K562 (cell line): ENCODE data around the gene PLXNA2. TPM values are rescaled to one million over a fixed set of nuclear protein-coding genes. Genes with fewer than 3 reads are reported as not detected.

Experiments
- ATAC-seq: fragments of 200-7000 bp; cut with Tn5 transposase; 3 replicates; pipeline ENCODE4 v1.9.1; 2020; ENCODE audit warnings: moderate library complexity
- BruUV-seq: library from RNA; stranded (reverse); fragments of 400-500 nt; replicated peaks from 2 replicates; lab custom pipeline; 2021; lab: Mats Ljungman, UMichigan
- CTCF ChIA-PET: fragments of 300-600 bp; formaldehyde crosslinking; extraction: SDS; loops from one replicate; lab custom pipeline; 2021; ENCODE audit warnings: low intra/inter-chr PET ratio; lab: Yijun Ruan, JAX
- POLR2A ChIA-PET: fragments of 300-600, 350-650 bp; sonication (Branson Sonifier 250); formaldehyde crosslinking; extraction: SDS; loops from one replicate; lab custom pipeline; 2021; ENCODE audit warnings: antibody characterized with exemption, inconsistent platforms; lab: Yijun Ruan, JAX
- DNase-seq, 4 experiments: peaks; one replicate each; pipeline versions ENCODE4 v3.0.0 to v3.0.0-alpha.2; 2011 to 2018; ENCODE audit warnings: low spot score in 3 of 4, mixed read lengths in 3 of 4; ENCODE audit errors: extremely low read depth in 1 of 4
- FAIRE-seq: peaks from 2 replicates; lab custom pipeline; 2011; peaks lifted over from hg19 to GRCh38; lab: Jason Lieb, UNC
- H2AFZ ChIP-seq: 2 replicates; pipeline ENCODE4 v1.6.0; 2011; ENCODE audit warnings: low read depth, low read length, control low read depth, inconsistent platforms
- H3K27ac ChIP-seq: fragments of 200-600 bp; 3 replicates; pipeline ENCODE4 v1.8.0; 2011; ENCODE audit warnings: low read depth, mild to moderate bottlenecking, control low read depth, inconsistent platforms, low read length, moderate library complexity, mixed read lengths; ENCODE audit errors: extremely low read depth
- H3K27me3 ChIP-seq, 2 experiments: fragments of 300-600 bp in 1 of 2; 2 replicates in 1 of 2; 3 replicates in 1 of 2; pipeline versions ENCODE4 v1.6.0 to v1.8.0; 2011; ENCODE audit warnings: inconsistent platforms in 2 of 2, low read length in 2 of 2, mild to moderate bottlenecking in 1 of 2, mixed read lengths in 1 of 2, moderate library complexity in 1 of 2; ENCODE audit not compliant: control insufficient read depth in 2 of 2, insufficient read depth in 2 of 2
- H3K36me3 ChIP-seq: fragments of 300-600 bp; 3 replicates; pipeline ENCODE4 v1.8.0; 2011; ENCODE audit warnings: mild to moderate bottlenecking, low read length, inconsistent platforms; ENCODE audit not compliant: control insufficient read depth, insufficient read depth
- H3K4me1 ChIP-seq, 2 experiments: fragments of 200-600 bp in 1 of 2; replicated peaks in 1 of 2; 2 replicates in 1 of 2; 3 replicates in 1 of 2; pipeline versions ENCODE4 v1.5.1 to v1.8.0; 2011; ENCODE audit warnings: inconsistent platforms in 2 of 2, low read length in 2 of 2, mild to moderate bottlenecking in 1 of 2, mixed read lengths in 1 of 2, moderate library complexity in 1 of 2; ENCODE audit not compliant: control insufficient read depth in 2 of 2, insufficient read depth in 2 of 2
- H3K4me2 ChIP-seq: 2 replicates; pipeline ENCODE4 v1.6.1; 2011; ENCODE audit warnings: low read length, control low read depth, inconsistent platforms, mixed read lengths; ENCODE audit not compliant: insufficient read depth
- H3K4me3 ChIP-seq: fragments of 200-600 bp; sonication (generic), shearing (Covaris generic); 2 replicates; pipeline ENCODE4 v1.5.1; 2016; ENCODE audit warnings: control low read depth, inconsistent platforms
- H3K79me2 ChIP-seq: fragments of 200-600 bp; 3 replicates; pipeline ENCODE4 v1.8.0; 2011; ENCODE audit warnings: low read length, inconsistent platforms; ENCODE audit not compliant: control insufficient read depth, insufficient read depth
- H3K9ac ChIP-seq, 2 experiments: 2 replicates each; pipeline versions ENCODE4 v1.6.0 to v1.6.1; 2011; ENCODE audit warnings: low read depth in 2 of 2, low read length in 2 of 2, control low read depth in 1 of 2, inconsistent platforms in 1 of 2, mild to moderate bottlenecking in 1 of 2, mixed read lengths in 1 of 2; ENCODE audit not compliant: insufficient read depth in 1 of 2
- H3K9me1 ChIP-seq: one replicate; pipeline ENCODE4 v1.6.0; 2011; ENCODE audit warnings: inconsistent platforms, mild to moderate bottlenecking, low read length, moderate library complexity; ENCODE audit not compliant: control insufficient read depth, insufficient read depth
- H3K9me3 ChIP-seq: replicated peaks from 2 replicates; pipeline ENCODE4 v1.5.1; 2011; ENCODE audit warnings: low read depth, low read length, inconsistent platforms; ENCODE audit not compliant: control insufficient read depth, insufficient read depth
- H4K20me1 ChIP-seq: replicated peaks from 2 replicates; pipeline ENCODE4 v1.6.1; 2011; ENCODE audit warnings: low read length, inconsistent platforms, mixed read lengths; ENCODE audit not compliant: control insufficient read depth, insufficient read depth
- KAT8 ChIP-seq: fragments of 450-650 bp; IDR thresholded peaks from 2 replicates; pipeline ENCODE4 v1.6.1; 2016; ENCODE audit warnings: low read depth, mild to moderate bottlenecking
- ZNF57 ChIP-seq: fragments of 450-650 bp; formaldehyde crosslinking; IDR thresholded peaks from 2 replicates; pipeline ENCODE4 v1.4.0; 2020; ENCODE audit warnings: mild to moderate bottlenecking, moderate library complexity
- WGBS: fragments of 100-300 bp; shearing (Covaris generic); methylation state at CpG from one replicate; pipeline ENCODE4 v1.1.6; 2016; ENCODE audit warnings: low coverage, mixed read lengths; ENCODE audit not compliant: insufficient coverage; ENCODE audit errors: missing lambda C conversion rate; 5-methylcytosine and 5-hydroxymethylcytosine counted together
- in situ Hi-C: fragments of 300-500 bp; cut with MboI; formaldehyde crosslinking; loops from 4 replicates; pipeline ENCODE4 v1.15.0; 2018; ENCODE audit warnings: inconsistent platforms, mixed read lengths
- intact Hi-C: fragments of 100-400 bp; cut with micrococcal nuclease; formaldehyde crosslinking; loops from 2 replicates; pipeline ENCODE4 v1.14.2; 2022
- polyA plus RNA-seq, 8 experiments: library from polyadenylated mRNA; depleted of rRNA in 4 of 8; stranded (reverse) in 5 of 8; unstranded in 3 of 8; fragments of >200 nt; fragmentation: Nextera tagmentation in 2 of 8; fragmentation: Illumina TruSeq in 1 of 8; extraction: Ambion mirVana in 2 of 8; extraction: Trizol in 1 of 8; gene quantifications; 2 replicates each; pipeline versions ENCODE4 v1.2.1 to v1.2.3, GENCODE V29; 2011 to 2014; ENCODE audit warnings: inconsistent platforms in 1 of 8, missing spikeins in 1 of 8
- total RNA-seq, 7 experiments: library from RNA; depleted of rRNA in 6 of 7; stranded (reverse); fragments of >200 nt in 6 of 7; fragmentation: Illumina TruSeq in 2 of 7; extraction: Trizol in 2 of 7; gene quantifications; 2 replicates each; pipeline versions ENCODE4 v1.2.1 to v1.2.3, GENCODE V29; 2011 to 2021; ENCODE audit warnings: low replicate concordance in 1 of 7
- TF ChIP-seq, protein P1 (sequence below): sonication (generic); formaldehyde crosslinking; IDR thresholded peaks from 2 replicates; pipeline ENCODE4 v1.4.0; 2020; ENCODE audit warnings: mild to moderate bottlenecking, missing genetic modification reagents

The PLXNA2 gene
- total and polyA plus RNA-seq, 9 of the 15 experiments (the other 6 are each of a cell fraction or from before 2014, with no cell fraction given), result 0.01 to 1.3 (median 0.32) TPM

- H3K4me1 ChIP-seq, result peaks cover 20 to 30% of the 10 kb centered on the region in 2 experiments; a peak in 4 of 5 replicates
- WGBS, result 59% methylated on average over 15 of the region's 15 CpGs
- no peak for DNase-seq
- H3K9me3 ChIP-seq, result no peaks in the 10 kb centered on the region
- H3K4me3 ChIP-seq, result no peak overlapping the region
- no peaks in the 10 kb centered on the region for H3K79me2 ChIP-seq
- no peaks in the 10 kb centered on the region for H4K20me1 ChIP-seq
- POLR2A ChIA-PET, result interaction anchor here (1.0 to 1.3 kb wide), 2 partner anchors 10 to 11 kb away, joined by 4 to 9 read pairs; no protein-coding TSS in a partner anchor
- H3K27ac ChIP-seq, result no peak overlapping the region
- no peaks in the 10 kb centered on the region for H3K36me3 ChIP-seq
- no peak overlapping the region for H3K4me2 ChIP-seq
- TF ChIP-seq, protein P1, sequence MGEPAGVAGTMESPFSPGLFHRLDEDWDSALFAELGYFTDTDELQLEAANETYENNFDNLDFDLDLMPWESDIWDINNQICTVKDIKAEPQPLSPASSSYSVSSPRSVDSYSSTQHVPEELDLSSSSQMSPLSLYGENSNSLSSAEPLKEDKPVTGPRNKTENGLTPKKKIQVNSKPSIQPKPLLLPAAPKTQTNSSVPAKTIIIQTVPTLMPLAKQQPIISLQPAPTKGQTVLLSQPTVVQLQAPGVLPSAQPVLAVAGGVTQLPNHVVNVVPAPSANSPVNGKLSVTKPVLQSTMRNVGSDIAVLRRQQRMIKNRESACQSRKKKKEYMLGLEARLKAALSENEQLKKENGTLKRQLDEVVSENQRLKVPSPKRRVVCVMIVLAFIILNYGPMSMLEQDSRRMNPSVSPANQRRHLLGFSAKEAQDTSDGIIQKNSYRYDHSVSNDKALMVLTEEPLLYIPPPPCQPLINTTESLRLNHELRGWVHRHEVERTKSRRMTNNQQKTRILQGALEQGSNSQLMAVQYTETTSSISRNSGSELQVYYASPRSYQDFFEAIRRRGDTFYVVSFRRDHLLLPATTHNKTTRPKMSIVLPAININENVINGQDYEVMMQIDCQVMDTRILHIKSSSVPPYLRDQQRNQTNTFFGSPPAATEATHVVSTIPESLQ, result no peak
- no peak for TF ChIP-seq ZNF57 (CRISPR knock-in tag)
- no peak for TF ChIP-seq KAT8
- TF ChIP-seq, all 486 proteins: peak for 0
- in situ Hi-C loops, result no loop called here
- CTCF ChIA-PET, result no interaction called here
- intact Hi-C loops, result loop anchor here (10.0 kb wide), 1 partner anchor 326 kb away; no protein-coding TSS in a partner anchor
- no TSS peak for BruUV-seq
- ATAC-seq (no peak), FAIRE-seq (no peak)
- Histone ChIP-seq H3K9me1 (no peaks in the 10 kb centered on the region), H3K9ac (no peak overlapping the region), H2AFZ (no peak overlapping the region), H3K27me3 (no peaks in the 10 kb centered on the region)
Measured at GRCh38 chr1:208230668-208231529, 13.3 kb downstream of the PLXNA2 start.
